HG03342 (cell line): ENCODE data around the gene ASPHD1.
A peak's percentile ranks its signal among the peaks of the same experiment; 100 is the strongest.
"Not testable (repeated sequence)": the region's sequence is repeated elsewhere in the genome, so short reads cannot be mapped to it uniquely, and the experiment has no call there.

Experiments
- ATAC-seq: cut with Tn5 transposase; IDR thresholded peaks from one replicate; pipeline ENCODE4 v1.9.1; 2021; ENCODE audit warnings: mild to moderate bottlenecking, moderate library complexity; ENCODE audit not compliant: unreplicated experiment

ASPHD1 gene

GRCh38 chr16:29900102-29900887 lies at the start of gene ASPHD1:
Gene ASPHD1, plus strand, starts transcription at chr16:29900488. Its CDS starts 484 bp downstream, at chr16:29900972.
- no peak for ATAC-seq

- ATAC-seq, result no peak
Observed at GRCh38 chr16:29850998-29851397, 49.3 kb upstream of the ASPHD1 start.

GRCh38 chr16:29852654-29853053 lies 47.6 kb upstream of the ASPHD1 start:
- ATAC-seq, result no peak

- no peak for ATAC-seq
Observed at GRCh38 chr16:29854520-29855100, 45.7 kb upstream of the ASPHD1 start.

GRCh38 chr16:29857133-29857760 lies 43.0 kb upstream of the ASPHD1 start:
- ATAC-seq, result no peak

- no peak for ATAC-seq
Observed at GRCh38 chr16:29858149-29858849, 42.0 kb upstream of the ASPHD1 start.

- ATAC-seq, result no peak
Observed at GRCh38 chr16:29858974-29859373, 41.3 kb upstream of the ASPHD1 start.

GRCh38 chr16:29860218-29860617 lies 40.1 kb upstream of the ASPHD1 start:
- no peak for ATAC-seq

- ATAC-seq, result no peak
Observed at GRCh38 chr16:29862383-29862883, 37.9 kb upstream of the ASPHD1 start.

GRCh38 chr16:29862884-29863668 lies 37.2 kb upstream of the ASPHD1 start, which contains the start of gene CDIPT:
Gene CDIPT, minus strand, starts transcription at chr16:29863226. Its CDS starts 369 bp downstream, at chr16:29862857.
- ATAC-seq, result peak; percentile 92

GRCh38 chr16:29863669-29863984 lies 36.7 kb upstream of the ASPHD1 start:
- no peak for ATAC-seq

GRCh38 chr16:29864205-29864604 lies 36.1 kb upstream of the ASPHD1 start:
- ATAC-seq, result no peak

GRCh38 chr16:29868396-29869009 lies 31.8 kb upstream of the ASPHD1 start:
- no peak for ATAC-seq

- not testable (repeated sequence) for ATAC-seq
Observed at GRCh38 chr16:29869067-29869466, 31.2 kb upstream of the ASPHD1 start.

GRCh38 chr16:29871822-29872546 lies 28.3 kb upstream of the ASPHD1 start:
- no peak for ATAC-seq

GRCh38 chr16:29873319-29873718 lies 27.0 kb upstream of the ASPHD1 start:
- ATAC-seq, result no peak

GRCh38 chr16:29875206-29875605 lies 25.1 kb upstream of the ASPHD1 start:
- no peak for ATAC-seq

GRCh38 chr16:29876217-29876593 lies 24.1 kb upstream of the ASPHD1 start:
- no peak for ATAC-seq

GRCh38 chr16:29876594-29877249 lies 23.6 kb upstream of the ASPHD1 start:
- ATAC-seq, result no peak
